Smooth muscle cell (in vitro differentiated cells): Measurements from ENCODE around the gene ABHD2. TPM values are rescaled to one million over a fixed set of nuclear protein-coding genes. Genes with fewer than 3 reads are reported as not detected.

ENCODE experiments used
- DNase-seq: peaks from one replicate; lab custom pipeline; 2025; ENCODE audit not compliant: unreplicated experiment; lab: John Stamatoyannopoulos, UW
- H2AFZ ChIP-seq: fragments of 200-600 bp; sonication (generic); 2 replicates; pipeline ENCODE4 v1.6.0; 2016; ENCODE audit warnings: antibody characterized with exemption, low read depth, mild to moderate bottlenecking
- H3F3A ChIP-seq: fragments of 200-600 bp; sonication (generic); 2 replicates; pipeline ENCODE4 v1.6.0; 2017; ENCODE audit warnings: antibody characterized with exemption, low read depth
- H3K27ac ChIP-seq: fragments of 200-600 bp; sonication (generic); 2 replicates; pipeline ENCODE4 v1.5.1; 2016; ENCODE audit warnings: low read depth, mild to moderate bottlenecking
- H3K27me3 ChIP-seq: fragments of 200-600 bp; sonication (generic); 2 replicates; pipeline ENCODE4 v1.6.1; 2016; ENCODE audit warnings: low read depth, mild to moderate bottlenecking
- H3K36me3 ChIP-seq: fragments of 200-600 bp; sonication (generic); 2 replicates; pipeline ENCODE4 v1.5.1; 2016; ENCODE audit warnings: low read depth
- H3K4me1 ChIP-seq: fragments of 200-600 bp; sonication (generic); 2 replicates; pipeline ENCODE4 v1.5.1; 2016; ENCODE audit warnings: low read depth
- H3K4me2 ChIP-seq: fragments of 200-600 bp; sonication (generic); 2 replicates; pipeline ENCODE4 v1.6.0; 2016; ENCODE audit warnings: mild to moderate bottlenecking
- H3K4me3 ChIP-seq: fragments of 200-600 bp; sonication (generic); 2 replicates; pipeline ENCODE4 v1.5.1; 2016; ENCODE audit warnings: mild to moderate bottlenecking
- H3K79me2 ChIP-seq: fragments of 200-600 bp; sonication (generic); 2 replicates; pipeline ENCODE4 v1.6.0; 2016; ENCODE audit warnings: low read depth, mild to moderate bottlenecking
- H3K9ac ChIP-seq: fragments of 200-600 bp; sonication (generic); 2 replicates; pipeline ENCODE4 v1.6.0; 2016; ENCODE audit warnings: low read depth
- H3K9me3 ChIP-seq: fragments of 200-600 bp; sonication (generic); replicated peaks from 2 replicates; pipeline ENCODE4 v1.5.1; 2016; ENCODE audit warnings: low read depth
- H4K20me1 ChIP-seq: fragments of 200-600 bp; sonication (generic); 2 replicates; pipeline ENCODE4 v1.6.0; 2016; ENCODE audit warnings: low read depth
- WGBS: methylation state at CpG from one replicate; pipeline ENCODE4 v1.1.7; 2016; ENCODE audit warnings: low lambda C conversion rate; 5-methylcytosine and 5-hydroxymethylcytosine counted together
- polyA plus RNA-seq: library from polyadenylated mRNA; unstranded; fragments of >200 nt; fragmentation: Nextera tagmentation; extraction: Ambion mirVana; gene quantifications from 2 replicates; pipeline ENCODE4 v1.2.1, GENCODE V29; 2016
- total RNA-seq: library from RNA; depleted of rRNA; stranded (reverse); fragments of >200 nt; gene quantifications from 2 replicates; pipeline ENCODE4 v1.2.3, GENCODE V29; 2014
- TF ChIP-seq, protein P1 (sequence below): fragments of 200-600 bp; sonication (generic); IDR thresholded peaks from 2 replicates; pipeline ENCODE4 v1.5.1; 2017; ENCODE audit warnings: borderline replicate concordance, mild to moderate bottlenecking, antibody characterized with exemption; ENCODE audit not compliant: insufficient read depth, poor library complexity, severe bottlenecking

Gene ABHD2
- total and polyA plus RNA-seq, 2 experiments from 2014 or later, result 9.4 to 23.9 TPM

GRCh38 chr15:89164712-89165211 is 76.5 kb downstream of the ABHD2 start:
- Histone ChIP-seq H3K9me3 (no peaks in the 10 kb centered on the region), H3K27ac (no peak overlapping the region), H3F3A (no peaks in the 10 kb centered on the region), H4K20me1 (no peaks in the 10 kb centered on the region), H3K79me2 (no peaks in the 10 kb centered on the region), H3K9ac (no peak overlapping the region), H3K27me3 (no peaks in the 10 kb centered on the region), H3K4me3 (no peak overlapping the region), H2AFZ (no peak overlapping the region), H3K4me1 (peaks cover 3% of the 10 kb centered on the region), H3K4me2 (no peak overlapping the region), H3K36me3 (no peaks in the 10 kb centered on the region)
- 91% methylated on average over 7 of the region's 7 CpGs for WGBS
- TF ChIP-seq, protein P1, sequence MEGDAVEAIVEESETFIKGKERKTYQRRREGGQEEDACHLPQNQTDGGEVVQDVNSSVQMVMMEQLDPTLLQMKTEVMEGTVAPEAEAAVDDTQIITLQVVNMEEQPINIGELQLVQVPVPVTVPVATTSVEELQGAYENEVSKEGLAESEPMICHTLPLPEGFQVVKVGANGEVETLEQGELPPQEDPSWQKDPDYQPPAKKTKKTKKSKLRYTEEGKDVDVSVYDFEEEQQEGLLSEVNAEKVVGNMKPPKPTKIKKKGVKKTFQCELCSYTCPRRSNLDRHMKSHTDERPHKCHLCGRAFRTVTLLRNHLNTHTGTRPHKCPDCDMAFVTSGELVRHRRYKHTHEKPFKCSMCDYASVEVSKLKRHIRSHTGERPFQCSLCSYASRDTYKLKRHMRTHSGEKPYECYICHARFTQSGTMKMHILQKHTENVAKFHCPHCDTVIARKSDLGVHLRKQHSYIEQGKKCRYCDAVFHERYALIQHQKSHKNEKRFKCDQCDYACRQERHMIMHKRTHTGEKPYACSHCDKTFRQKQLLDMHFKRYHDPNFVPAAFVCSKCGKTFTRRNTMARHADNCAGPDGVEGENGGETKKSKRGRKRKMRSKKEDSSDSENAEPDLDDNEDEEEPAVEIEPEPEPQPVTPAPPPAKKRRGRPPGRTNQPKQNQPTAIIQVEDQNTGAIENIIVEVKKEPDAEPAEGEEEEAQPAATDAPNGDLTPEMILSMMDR, result no peak
- no peak for DNase-seq

DNA sequence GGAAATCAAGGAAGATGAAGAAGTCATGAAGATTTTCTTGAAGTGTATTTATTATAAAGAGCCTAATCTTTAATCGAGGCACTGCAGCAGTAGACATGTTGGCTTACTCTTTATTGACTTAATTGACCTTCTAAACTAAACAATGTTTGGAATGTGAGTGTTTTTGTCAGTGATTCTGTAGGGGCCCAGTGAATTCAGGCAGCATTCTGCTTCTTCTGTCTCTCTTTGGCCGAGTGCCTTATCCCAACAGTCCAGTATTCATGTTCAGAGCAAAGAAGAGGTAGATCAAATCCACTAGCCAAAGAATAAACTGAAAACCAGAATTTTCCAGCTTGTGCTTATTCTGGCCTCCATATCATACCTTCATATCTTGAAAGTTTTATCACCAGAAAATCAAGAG is 77.4 kb downstream of the ABHD2 start:
- WGBS, result 76% methylated on average over 2 of the region's 2 CpGs
- H3K36me3 ChIP-seq, result no peaks in the 10 kb centered on the region

GRCh38 chr15:89167267-89168176 is 79.3 kb downstream of the ABHD2 start:
- Histone ChIP-seq H3K9me3 (no peaks in the 10 kb centered on the region), H3K4me1 (peaks cover 3% of the 10 kb centered on the region), H3K79me2 (no peaks in the 10 kb centered on the region), H3F3A (no peaks in the 10 kb centered on the region), H3K4me2 (peak overlapping the region; percentile 0), H3K36me3 (no peaks in the 10 kb centered on the region), H3K27ac (peak overlapping the region; percentile 58), H3K9ac (no peak overlapping the region), H3K27me3 (no peaks in the 10 kb centered on the region), H2AFZ (no peak overlapping the region), H4K20me1 (no peaks in the 10 kb centered on the region), H3K4me3 (no peak overlapping the region)
- no peak for DNase-seq
- TF ChIP-seq, protein P1, result no peak
- 42% methylated on average over 7 of the region's 7 CpGs for WGBS

More for the DNA sequence above, 77.4 kb downstream of the ABHD2 start:
- Histone ChIP-seq H3F3A (no peaks in the 10 kb centered on the region), H3K27ac (no peak overlapping the region), H3K9ac (no peak overlapping the region), H3K9me3 (no peaks in the 10 kb centered on the region), H3K27me3 (no peaks in the 10 kb centered on the region), H3K4me3 (no peak overlapping the region), H3K4me1 (peaks cover 3% of the 10 kb centered on the region), H3K79me2 (no peaks in the 10 kb centered on the region), H4K20me1 (no peaks in the 10 kb centered on the region), H2AFZ (no peak overlapping the region), H3K4me2 (no peak overlapping the region)
- TF ChIP-seq, protein P1, result no peak
- no peak for DNase-seq
